ENCODE data around the gene CENPB.

CENPB gene

DNA sequence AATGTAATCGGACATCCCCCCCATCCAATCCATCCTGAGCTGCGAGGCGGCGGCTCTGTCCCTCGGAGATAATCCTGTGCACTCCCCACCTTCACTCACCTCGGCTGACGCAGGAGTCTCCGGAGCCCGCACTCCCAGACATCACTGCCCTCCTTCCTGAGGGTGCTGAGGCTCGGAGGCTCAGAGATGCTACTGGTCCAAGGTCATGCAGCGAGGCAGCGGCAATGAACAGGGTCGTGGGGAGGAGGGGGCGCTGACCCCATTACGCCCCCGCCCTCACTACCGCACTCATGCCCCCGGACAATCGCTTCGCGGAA, 19.5 kb downstream of the CENPB start:
- no peak for DNase-seq

DNA sequence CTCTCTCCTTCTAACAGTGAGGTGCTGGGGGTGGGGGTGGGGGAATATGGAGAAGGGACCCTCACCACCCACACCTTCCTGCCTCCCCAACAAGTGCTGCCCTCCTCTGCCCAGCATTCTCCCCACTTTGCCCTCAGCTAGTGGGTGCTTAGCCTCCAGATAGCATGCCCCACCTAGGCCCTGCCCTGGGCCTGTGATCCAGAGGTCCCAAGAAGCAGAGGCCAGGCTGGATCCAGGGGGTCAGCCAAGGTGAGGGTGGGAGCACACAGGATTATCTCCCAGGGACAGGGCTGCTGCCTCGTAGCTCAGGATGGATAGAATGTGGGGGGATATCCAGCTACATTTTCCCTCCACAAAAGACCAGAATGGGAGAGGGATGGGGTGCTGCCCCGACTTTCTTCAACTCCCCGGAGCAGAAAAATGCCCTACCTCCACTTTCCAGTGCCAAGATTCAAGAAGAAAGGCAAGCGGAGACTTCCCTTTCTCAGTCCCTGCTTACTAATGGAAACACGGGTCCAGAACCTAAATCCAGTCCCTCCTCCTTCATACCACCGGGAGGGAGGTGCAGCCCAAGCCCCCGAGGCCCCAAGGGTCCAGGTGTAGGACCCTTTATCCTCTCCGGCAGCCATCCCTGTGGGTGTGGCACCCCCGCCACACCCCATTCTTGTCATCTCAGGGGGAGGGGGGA, 20.0 kb downstream of the CENPB start:
- no peak for DNase-seq

DNA sequence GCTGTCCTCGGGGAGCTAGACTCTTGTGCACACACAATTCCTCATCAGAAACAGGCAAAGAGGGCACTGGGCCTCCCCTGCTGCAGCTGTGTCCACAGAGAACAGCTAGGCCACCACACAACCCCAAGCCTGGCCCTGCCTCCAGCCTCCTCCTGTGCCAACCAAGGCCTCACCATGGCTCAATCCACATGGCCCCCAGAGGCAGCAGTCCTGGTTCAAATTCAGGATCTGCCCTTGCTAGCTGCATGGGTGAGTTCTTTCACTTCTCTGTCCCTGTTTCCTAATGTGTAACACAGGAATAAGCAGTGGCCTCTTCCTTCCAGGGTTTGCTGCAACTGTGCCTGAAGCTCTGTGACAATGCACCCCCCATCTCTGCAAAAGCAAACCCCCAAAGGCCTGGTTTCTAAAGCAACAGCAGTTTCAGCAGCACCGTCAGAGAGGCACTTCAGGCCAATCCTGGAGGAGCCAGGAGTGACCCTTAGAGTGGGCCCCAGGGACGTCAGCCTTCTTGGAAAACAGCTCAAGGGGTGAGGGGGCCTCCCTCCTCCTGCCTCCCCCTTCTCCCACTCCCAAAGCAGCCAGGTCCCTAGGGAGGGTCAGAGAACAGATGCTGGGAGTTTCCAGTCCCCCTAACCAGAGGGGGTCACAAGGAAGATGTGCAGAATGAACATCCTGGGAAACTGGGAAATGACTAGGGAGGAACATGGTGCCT, 21.2 kb downstream of the CENPB start:
- DNase-seq: no peak

DNA sequence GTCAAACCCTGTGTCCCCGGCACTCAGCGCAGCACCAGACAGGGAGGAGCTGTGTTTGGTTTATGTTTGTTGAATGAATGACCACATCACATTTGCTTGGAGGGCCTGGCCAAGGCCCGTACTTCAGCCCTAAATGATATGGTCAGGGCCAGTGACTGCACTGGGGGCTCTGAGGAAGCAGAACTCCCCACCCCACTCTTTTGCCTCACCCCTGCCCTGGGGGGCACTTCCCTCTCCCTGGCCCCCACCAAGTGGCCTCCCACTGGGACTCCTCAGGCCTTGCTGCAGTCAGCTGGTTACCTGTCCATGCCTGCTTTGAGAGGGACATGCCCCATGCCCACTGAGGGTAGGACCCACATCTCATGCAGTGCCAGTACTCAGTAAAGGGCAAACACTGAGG, 21.9 kb downstream of the CENPB start:
- DNase-seq: no peak

DNA sequence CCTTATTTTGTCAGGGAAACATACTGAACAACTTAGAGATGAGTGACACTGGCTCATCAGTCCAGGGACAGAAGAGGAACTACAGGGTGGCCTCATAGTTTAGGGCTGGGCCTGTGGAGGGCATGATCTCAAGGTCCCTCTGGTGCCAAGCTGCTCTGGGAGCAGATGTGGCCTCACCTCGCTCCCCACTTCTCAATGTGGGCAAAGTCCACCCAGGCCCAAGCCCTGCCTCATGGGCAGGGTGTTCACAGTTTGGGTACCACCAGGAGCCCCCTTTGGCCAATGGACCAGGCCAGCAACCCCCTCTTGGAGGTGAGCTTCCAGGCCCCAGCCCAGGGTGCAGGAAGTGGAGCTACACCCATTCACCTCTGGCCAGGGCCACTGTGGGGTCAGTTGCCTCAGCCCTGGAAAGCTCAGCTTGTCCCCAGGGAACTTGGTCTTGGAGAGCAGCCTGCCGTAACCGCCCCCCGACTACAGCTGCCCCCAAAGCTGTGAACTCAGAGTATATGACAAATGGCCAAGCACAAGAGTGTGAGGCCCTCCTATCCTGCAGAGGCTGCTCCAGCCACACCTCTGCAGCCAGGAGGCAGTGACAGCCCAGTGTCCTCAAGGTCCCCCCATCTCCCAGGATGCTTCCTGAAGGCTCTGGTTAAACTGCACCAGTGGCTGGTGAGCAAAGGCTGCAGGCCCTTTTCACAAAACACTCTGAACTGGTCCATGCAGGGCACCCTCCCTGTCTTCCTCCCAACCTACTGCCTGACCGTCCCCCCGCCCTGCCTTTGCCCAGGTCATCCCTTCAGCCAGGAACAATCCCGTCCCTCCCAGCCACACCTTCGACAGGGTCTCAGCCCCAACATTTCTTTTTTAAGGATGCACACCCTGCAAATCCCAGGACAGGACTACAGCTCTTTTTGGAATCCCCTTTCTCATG, 22.6 kb downstream of the CENPB start:
- DNase-seq: no peak

DNA sequence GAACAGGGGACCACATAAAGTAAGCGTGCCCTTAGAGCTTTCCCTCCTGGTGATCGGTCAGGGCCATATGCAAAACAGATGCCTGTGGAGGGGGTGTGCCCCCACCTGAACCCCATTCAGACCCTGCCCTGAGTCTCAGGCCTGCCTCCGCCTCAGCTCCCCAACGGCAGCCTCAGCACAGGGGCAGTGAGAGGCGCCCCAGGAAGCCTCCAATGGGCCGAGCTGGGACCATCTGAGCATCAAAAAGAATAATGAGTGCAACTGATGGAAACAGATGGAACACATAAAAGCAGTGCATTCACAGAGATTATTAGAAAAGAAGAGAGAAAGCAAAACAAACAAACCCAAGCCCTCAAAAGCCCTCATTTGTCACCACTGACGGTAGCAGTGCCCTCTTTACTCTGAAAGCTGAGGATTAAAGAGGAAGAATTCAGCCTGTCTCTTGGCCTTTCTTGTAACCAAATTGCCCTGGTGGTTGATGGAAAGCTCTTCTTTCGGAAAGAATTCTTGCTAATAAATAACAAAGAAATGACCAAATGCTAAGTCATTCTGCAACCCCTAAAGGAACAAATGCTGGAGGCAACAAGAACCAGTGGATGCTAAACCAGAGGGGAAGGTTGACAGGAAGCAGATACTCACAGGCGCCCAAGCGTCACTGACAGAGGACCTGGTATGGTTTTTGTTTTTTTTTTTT, 25.7 kb downstream of the CENPB start:
- no peak for DNase-seq

DNA sequence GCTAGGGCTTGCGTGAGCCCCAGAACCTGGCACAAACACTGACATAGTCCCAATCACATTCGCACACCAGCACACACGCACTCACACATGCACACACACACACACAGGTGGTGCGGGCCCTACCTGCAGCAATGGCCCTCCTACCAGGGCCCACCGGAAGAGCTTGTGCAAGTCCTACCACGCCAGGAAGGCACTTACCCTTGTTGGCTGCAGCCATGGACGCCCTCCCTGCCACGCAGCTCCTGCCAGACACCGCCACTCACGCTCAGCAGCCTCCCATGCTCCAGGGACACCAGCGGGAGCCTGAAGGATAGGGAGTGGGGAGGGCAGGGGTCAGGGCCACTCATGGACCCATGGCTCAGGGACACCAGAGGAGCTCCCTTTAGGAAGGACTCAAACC, 26.7 kb downstream of the CENPB start:
- no peak for DNase-seq

DNA sequence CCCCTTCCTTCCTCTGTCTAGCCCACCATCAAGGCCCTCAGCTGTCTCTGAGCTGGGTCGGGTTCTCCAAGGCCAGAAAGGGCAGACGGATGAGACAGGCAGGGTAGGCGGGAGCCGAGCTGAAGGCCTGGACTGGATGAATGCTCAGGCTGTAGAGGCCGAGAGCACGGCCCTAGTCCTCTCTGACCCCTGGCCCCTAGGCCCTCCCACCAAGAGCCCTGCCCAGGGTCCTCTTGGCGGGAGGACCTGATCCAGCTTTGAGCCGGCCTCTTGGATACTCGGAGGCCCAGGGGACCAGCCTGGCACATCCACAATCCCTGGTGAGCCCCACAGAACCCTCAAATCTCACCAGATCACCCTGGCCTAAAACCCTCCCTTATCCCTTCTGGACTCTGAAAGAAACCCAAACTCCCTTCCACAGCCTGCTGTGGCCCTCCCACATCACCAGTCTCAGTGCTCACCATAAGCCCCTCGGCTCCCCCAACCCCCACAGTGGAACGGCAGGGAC, 27.2 kb downstream of the CENPB start:
- no peak for DNase-seq

DNA sequence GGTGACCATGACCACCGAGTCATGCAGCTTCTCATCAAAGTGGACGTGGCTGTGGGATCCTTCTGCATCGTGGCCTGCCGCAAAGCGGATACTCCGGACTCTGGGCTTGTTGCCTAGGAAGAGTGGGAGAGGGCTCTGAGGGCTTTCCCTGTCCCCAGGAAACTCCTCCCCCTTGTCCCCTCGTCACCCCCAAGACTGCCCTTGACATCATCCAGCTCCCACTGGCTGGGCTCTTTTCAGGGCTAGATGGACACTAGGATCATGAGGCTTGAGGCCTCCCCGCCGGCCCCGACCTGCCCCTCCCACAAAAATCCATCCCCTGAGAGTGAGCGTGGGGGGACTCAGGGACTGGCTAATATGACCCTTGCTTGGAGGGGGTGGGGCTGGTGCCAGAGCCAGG, 28.0 kb downstream of the CENPB start:
- no peak for DNase-seq

DNA sequence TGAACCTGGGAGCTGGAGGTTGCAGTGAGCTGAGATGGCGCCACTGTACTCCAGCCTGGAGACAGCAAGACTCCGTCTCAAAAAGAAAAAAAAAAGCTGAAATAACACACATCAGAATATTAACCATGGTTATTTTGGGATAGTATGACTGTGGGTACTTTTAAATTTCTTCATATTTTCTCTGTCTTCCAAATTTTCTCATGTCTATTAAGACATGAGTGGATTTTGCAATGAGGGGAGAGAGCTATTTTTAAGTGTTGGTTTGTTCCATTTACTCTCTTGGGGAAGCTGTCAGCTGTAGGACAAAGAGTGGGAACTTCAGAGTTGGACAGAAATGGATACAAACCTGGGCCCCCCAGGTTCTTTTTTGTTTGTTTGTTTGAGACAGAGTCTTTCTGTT, 29.3 kb downstream of the CENPB start:
- no peak for DNase-seq

DNA sequence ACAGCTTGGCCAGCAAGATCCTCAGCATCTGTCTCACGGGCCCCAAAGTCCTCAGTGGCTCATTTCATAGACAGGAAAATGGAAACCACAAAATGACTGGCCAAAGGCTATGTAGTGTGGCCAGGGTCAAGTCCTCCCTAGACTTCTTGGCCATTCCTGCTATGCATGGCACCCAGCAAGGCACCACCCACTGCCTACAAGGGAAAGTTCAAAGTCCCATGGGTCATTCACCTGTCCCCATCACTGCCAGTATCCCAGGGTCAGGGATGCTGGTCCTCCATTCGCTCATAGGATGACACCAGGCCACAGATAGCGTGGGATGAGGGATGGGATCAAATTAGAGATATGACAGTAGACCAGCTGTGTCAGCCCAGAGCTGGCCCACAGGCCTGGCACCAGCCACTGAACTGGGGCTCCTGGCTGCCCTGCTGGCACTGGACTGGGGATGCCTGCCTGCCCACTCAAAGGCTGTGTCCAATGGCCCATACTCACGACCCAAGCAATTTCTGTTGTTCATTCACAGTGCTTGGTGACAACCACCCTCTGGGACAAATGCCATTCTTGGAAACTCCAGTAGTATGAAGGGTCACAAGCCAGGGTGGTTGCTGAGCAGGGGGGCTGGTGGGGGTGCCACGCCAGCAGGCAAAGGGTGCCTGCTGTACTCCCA, 30.6 kb downstream of the CENPB start:
- DNase-seq: no peak

DNA sequence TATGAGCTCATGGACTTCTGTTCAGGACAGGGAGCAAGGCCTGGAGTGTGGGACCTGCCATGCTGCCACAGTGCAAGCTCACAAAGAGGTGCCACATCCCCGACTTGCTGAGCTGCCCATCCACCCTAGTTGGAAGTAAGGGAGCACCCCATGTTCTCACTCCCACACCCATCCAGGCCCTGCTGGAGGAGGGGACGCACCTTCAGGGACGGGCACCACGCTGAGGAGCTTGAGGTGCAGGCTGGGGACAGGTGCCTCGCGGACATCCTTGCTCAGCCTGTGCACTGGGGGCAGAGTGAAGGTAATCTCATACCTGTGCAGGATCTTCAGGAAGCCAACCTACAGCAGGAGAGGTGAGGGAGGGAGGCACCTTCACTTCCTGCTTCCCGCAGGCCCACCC, 31.3 kb downstream of the CENPB start:
- DNase-seq: no peak

DNA sequence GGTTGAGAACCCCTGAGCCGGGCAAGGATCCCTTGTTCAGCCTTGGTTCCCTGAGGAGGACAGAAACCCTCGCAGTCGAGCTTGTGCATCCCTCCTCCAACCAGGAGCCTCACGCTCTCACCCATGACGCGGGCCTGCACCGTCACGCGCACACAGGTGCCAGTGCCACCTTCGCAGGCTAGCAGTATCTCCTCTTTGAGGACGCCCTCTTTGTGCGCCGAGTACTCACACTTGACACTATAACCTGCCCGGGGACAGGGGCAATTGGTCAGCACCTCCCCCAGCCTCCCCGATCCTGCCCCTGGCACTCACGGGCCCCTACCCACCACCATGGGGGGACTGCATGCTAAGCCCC, 32.3 kb downstream of the CENPB start:
- DNase-seq: no peak

DNA sequence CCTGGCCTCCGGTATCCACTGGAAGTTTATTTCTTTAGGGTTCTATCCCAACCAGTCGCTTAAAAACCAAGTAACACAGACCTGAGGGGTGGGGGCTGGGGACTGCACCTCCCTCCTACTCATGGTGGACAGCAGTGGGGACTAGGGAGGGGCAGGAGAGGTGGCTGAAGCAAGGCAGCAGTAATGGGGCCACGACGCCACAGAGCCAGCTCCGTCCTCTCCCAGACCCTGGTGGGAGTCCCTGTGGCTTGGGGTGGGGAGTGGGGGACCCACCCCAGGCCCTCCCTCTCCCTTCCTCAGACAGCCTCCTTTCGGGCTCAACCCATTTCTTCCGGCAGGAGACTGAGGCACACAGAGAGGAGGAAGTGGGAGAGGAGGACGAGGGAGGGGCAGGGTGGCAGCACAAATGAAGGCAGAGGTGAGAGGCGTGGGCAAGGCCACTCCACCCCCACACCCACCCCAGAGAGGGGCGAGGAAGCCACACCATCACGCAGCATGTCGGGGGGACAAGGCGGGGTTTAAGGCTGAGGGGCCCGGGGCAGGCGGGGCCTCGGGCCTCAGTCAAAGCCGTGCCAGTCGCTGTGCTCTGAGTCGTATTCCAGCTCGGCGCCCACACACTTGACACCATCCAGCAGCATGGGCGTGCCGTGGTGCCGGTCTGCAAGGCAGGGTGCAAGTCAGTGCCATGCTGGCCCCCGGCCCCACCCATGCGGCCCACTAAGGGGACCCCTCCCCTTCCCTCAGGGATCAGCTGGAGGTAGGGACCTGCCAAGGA, 32.9 kb downstream of the CENPB start:
- DNase-seq: no peak

DNA sequence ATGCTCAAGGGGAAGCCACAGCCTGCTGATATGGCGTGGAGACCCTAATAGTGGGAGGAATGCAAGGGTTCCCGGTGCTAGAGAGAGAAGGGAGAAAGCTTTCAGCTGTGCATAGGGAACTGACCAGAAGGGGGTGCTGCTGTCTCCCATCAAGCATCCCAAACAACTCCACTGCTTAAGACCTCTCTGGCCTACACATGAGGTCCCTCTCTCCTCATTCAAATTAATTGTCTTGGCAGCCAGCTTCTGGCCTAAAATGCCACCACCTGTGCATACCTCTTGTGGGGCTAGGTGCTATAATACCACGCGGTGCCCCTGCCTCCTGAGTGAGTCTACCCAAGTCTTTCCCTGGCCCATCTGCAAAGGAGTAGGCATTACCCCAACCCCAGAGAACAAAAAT, 33.4 kb downstream of the CENPB start:
- DNase-seq: no peak

DNA sequence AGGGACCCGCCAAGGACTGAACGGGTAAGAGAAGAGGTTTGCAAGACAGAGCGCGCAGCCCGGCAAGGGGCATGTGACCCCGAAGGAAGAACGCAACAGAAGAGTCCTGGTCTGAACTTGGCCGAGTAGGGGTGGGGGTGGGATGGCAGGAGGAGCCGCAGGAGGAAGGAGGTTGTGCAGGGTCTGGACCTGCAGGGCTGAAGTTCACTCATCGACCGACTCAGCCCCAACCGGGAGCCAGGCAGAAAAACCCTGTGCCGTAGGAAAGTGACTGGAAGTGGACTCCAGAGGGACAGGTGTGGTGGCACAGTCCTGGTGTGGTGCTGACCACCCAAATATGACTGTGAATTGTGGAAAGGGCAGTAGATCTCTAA, 34.2 kb downstream of the CENPB start:
- no peak for DNase-seq

DNA sequence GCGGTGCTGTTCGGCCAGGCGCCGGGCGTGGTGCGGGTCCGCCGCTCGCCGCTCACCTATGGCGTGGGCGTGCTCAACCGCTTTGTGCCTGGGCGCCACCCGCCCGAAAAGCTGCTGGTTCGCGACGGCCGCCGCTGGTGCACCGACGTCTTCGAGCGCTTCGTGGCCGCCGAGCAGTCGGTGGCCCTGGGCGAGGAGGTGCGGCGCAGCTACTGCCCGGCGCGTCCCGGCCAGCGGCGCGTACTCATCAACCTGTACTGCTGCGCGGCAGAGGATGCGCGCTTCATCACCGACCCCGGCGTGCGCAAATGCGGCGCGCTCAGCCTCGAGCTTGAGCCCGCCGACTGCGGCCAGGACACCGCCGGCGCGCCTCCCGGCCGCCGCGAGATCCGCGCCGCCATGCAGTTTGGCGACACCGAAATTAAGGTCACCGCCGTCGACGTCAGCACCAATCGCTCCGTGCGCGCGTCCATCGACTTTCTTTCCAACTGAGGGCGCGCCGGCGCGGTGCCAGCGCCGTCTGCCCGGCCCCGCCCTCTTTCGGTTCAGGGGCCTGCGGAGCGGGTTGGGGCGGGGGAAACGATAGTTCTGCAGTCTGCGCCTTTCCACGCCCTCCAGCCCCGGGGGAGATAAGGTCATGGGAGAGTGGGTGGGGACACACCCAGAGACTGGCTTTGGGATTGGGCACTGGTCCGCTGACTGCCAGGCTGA, 34.7 kb downstream of the CENPB start:
- DNase-seq: peak; percentile 67

DNA sequence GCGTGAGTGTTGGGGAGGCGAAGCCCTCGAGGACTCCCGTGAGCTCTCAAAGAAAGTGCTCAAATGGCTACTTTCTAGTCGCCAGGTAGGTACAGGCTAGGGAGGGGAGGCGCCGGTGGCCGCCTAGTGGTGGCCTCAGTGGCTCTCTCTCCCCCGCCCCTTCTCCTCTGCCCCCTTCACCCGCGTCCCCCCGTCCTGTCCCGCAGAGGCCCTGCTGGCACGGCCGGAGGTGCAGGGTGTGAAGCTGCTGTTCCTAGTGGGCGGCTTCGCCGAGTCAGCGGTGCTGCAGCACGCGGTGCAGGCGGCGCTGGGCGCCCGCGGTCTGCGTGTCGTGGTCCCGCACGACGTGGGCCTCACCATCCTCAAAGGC, 35.2 kb downstream of the CENPB start:
- DNase-seq: no peak

DNA sequence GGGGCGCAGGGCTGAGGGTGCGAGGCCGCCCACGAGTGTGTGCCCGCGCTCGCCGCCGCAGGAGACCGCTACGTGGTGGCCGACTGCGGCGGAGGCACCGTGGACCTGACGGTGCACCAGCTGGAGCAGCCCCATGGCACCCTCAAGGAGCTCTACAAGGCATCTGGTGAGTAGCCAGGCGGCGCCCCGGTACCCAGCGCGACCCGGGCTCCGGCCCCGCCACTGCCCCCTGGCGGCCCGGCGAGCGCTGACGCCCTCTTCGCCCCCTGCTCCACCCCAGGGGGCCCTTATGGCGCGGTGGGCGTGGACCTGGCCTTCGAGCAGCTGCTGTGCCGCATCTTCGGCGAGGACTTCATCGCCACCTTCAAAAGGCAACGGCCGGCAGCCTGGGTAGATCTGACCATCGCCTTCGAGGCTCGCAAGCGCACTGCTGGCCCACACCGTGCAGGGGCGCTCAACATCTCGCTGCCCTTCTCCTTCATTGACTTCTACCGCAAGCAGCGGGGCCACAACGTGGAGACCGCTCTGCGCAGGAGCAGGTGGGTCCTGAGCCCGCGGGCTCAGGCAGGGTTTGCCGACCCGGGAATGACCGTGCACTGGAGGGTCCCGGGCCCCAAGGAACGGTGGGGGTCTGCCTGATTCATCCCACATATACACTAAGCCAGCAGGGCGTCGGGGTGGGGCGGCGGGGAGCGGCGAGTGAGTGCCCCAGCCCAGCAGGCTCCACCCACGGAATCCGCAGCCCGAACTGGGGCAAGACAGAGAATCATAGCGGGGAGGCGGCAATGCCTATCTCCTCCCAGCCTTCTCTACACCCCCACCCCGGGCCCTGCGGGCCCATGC, 36.6 kb downstream of the CENPB start:
- peak; percentile 63 for DNase-seq
